NCI-H345 treated with DMSO at 0.1 percent for 48 hours (cell line): ENCODE results near the gene HOXC11.

Experiments
- DNase-seq: peaks from one replicate; lab custom pipeline; 2025; ENCODE audit not compliant: unreplicated experiment; lab: John Stamatoyannopoulos, UW

HOXC11 gene

GRCh38 chr12:53996240-53997203 lies 23.6 kb downstream of the HOXC11 start:
- DNase-seq, result no peak

GRCh38 chr12:53997204-53998109 lies 24.5 kb downstream of the HOXC11 start:
- DNase-seq, result no peak

GRCh38 chr12:53998110-53998899 lies 25.4 kb downstream of the HOXC11 start:
- DNase-seq, result no peak

GRCh38 chr12:53998900-53999236 lies 25.9 kb downstream of the HOXC11 start:
- no peak for DNase-seq

GRCh38 chr12:53999559-54000115 lies 26.7 kb downstream of the HOXC11 start:
- DNase-seq, result peak; percentile 29

GRCh38 chr12:54000116-54001114 lies 27.5 kb downstream of the HOXC11 start, which contains the start of gene HOXC9:
HOXC9 (plus strand) TSS chr12:54000161; CDS start chr12:54000189, 28 bp downstream.
- no peak for DNase-seq

GRCh38 chr12:54001283-54002187 lies 28.6 kb downstream of the HOXC11 start:
- DNase-seq, result no peak

- DNase-seq, result no peak
Observed at GRCh38 chr12:54002278-54002914, 29.5 kb downstream of the HOXC11 start.

- DNase-seq, result no peak
Observed at GRCh38 chr12:54002915-54003389, 30.0 kb downstream of the HOXC11 start.

- DNase-seq, result no peak
Observed at GRCh38 chr12:54003625-54004024, 30.7 kb downstream of the HOXC11 start.

GRCh38 chr12:54004063-54004840 lies 31.3 kb downstream of the HOXC11 start:
- no peak for DNase-seq

GRCh38 chr12:54004841-54005530 lies 32.1 kb downstream of the HOXC11 start:
- no peak for DNase-seq

GRCh38 chr12:54005531-54005852 lies 32.6 kb downstream of the HOXC11 start:
- no peak for DNase-seq

GRCh38 chr12:54005853-54006558 lies 33.1 kb downstream of the HOXC11 start:
- peak; percentile 22 for DNase-seq

- DNase-seq, result no peak
Observed at GRCh38 chr12:54006559-54007220, 33.8 kb downstream of the HOXC11 start.
